ENCODE data around the gene FAM32A. TPM values are rescaled to one million over a fixed set of nuclear protein-coding genes. Genes with fewer than 3 reads are reported as not detected.

The FAM32A gene
- total RNA-seq, 2 experiments from 2014 or later, result 62.8 to 63.3 TPM

DNA sequence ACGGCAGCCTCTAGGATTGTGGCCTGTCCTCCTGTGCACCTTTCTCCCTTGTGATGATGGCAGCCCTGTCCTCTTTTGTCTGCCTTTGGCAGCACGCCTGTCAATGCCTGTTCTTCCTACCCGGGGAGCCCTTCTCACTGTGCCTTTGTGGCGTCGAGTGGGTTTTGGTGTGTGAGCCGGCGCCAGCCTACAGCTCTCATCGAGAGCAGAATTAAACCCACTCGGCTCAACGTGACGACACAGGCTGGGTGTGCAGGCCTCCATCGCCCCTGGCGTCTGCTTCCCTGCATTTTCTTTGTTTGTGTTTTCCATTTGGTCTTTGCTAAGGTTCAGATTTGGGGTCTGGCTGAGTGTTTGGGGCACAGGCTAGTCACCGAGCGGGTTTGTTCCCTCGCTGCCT is 46.9 kb downstream of the FAM32A start:
- ChIA-PET CTCF (no interaction called here), POLR2A (no interaction called here)

DNA sequence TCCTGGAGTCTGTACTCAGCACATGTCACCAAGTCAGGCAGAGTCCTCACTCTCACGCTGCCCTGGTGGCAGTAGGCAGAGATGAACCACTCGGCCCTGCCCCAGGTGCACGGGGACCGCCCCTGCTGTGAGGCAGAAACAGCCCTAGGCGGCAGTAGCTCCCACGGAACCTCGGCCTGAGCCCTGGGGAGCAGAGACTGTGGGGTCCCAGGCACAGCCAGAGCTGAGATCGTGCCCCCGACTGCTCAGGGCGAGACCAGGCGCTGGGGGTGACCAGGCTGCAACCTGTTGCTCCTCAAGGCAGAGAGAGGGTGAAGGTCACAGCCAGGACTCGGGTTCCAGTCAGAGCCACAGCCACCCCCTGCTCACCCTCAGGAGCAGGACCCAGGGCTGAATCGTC is 47.4 kb downstream of the FAM32A start:
- POLR2A ChIA-PET, result no interaction called here
- CTCF ChIA-PET, result no interaction called here

- ChIA-PET POLR2A (no interaction called here), CTCF (interaction anchor here (0.7 to 1.3 kb wide), 2 partner anchors 150 to 153 kb away, joined by 3 read pairs; no protein-coding TSS in a partner anchor)
Measured at GRCh38 chr19:16233081-16233776, 48.0 kb downstream of the FAM32A start.

GRCh38 chr19:16233836-16234551 is 48.8 kb downstream of the FAM32A start:
- ChIA-PET POLR2A (no interaction called here), CTCF (interaction anchor here (1.3 kb wide), 1 partner anchor 149 kb away, joined by 3 read pairs; no protein-coding TSS in a partner anchor)

DNA sequence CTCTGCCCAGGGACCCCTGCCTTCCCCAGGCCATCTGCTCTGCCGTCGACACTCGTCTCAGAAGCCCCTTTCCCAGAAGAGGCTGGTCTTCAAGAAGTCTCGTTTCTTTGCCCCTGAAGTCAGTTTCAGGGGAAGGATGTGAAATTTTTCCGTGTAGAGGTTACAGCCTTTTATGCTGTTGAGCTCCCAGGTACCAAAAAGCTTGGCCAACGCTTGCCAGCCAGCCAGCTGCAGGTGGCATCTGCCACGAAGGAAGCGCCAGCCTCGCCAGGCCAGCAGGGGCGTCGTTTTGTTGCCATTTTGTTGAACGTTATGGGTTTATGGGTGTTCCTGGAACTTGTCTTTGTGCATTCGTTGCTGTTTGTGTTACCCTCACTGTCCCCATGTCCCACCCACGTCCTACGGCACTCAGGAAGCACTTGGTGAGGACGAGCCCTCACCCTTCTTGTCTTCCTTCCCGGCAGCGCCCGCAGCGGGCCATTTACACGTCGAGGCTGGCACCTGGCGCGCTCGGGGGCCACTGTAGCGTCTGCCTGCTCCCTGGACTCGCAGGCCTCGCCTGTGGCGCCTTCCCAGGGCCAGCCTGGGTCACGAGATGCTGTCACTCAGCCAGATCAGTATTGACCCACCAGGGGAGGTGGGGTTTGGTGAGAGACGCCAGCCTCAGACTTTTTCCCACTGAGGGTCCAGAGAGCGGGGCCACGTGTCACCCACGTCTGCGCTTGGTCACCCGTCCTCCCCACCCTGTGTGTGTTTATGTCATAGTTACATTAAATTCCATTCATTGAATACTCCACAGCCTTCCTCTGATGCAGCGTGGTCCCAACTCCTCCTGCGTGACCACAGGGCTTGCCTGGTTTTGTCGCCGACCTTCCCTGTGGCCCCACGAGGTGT is 49.6 kb downstream of the FAM32A start:
- ChIA-PET POLR2A (no interaction called here), CTCF (interaction anchor here (1.3 kb wide), 1 partner anchor 148 kb away, joined by 3 read pairs; no protein-coding TSS in a partner anchor)

GRCh38 chr19:16235811-16236652 is 50.8 kb downstream of the FAM32A start:
- POLR2A ChIA-PET, result no interaction called here
- CTCF ChIA-PET, result no interaction called here

Other genes with a start within 250 kb of the FAM32A start
- not detected for gene OR10H4, start 236.4 kb upstream of the FAM32A start, total RNA-seq
- 100 to 1,000 TPM; 327 to 328 TPM for gene TPM4, start 108.9 kb upstream of the FAM32A start, total RNA-seq
- 100 to 1,000 TPM; 226 to 255 TPM for gene RAB8A, start 73.5 kb upstream of the FAM32A start, total RNA-seq
- 10 to 100 TPM; 11.8 to 13.6 TPM for gene HSH2D, start 41.7 kb upstream of the FAM32A start, total RNA-seq
- not detected for gene CIB3, start 11.9 kb upstream of the FAM32A start, total RNA-seq
- 100 to 1,000 TPM; 107 to 109 TPM for gene AP1M1, start 12.5 kb downstream of the FAM32A start, total RNA-seq
- gene KLF2, start 139.4 kb downstream of the FAM32A start, total RNA-seq, result under 1 TPM; 0.46 to 0.84 TPM